NK-92 (cell line): ENCODE measurements around the gene LIG3.
"Not testable (repeated sequence)": the region's sequence is repeated elsewhere in the genome, so short reads cannot be mapped to it uniquely, and the experiment has no call there.

Experiments used
- DNase-seq: peaks from one replicate; lab custom pipeline; 2025; ENCODE audit not compliant: unreplicated experiment; lab: John Stamatoyannopoulos, UW

The LIG3 gene

GRCh38 chr17:34998205-34998604 is 17.9 kb downstream of the LIG3 start:
- no peak for DNase-seq

GRCh38 chr17:34999456-34999855 is 19.1 kb downstream of the LIG3 start:
- DNase-seq: no peak

- DNase-seq: not testable (repeated sequence)
Observed at GRCh38 chr17:35000965-35001364, 20.7 kb downstream of the LIG3 start.

- DNase-seq: no peak
Observed at GRCh38 chr17:35001549-35001948, 21.2 kb downstream of the LIG3 start.

GRCh38 chr17:35002876-35003551 is 22.7 kb downstream of the LIG3 start:
- DNase-seq: no peak

GRCh38 chr17:35003778-35004177 is 23.5 kb downstream of the LIG3 start:
- DNase-seq: no peak

- no peak for DNase-seq
Observed at GRCh38 chr17:35006345-35006744, 26.0 kb downstream of the LIG3 start.

- no peak for DNase-seq
Observed at GRCh38 chr17:35006961-35007360, 26.6 kb downstream of the LIG3 start.

GRCh38 chr17:35010093-35010492 is 29.8 kb downstream of the LIG3 start:
- DNase-seq: no peak

- no peak for DNase-seq
Observed at GRCh38 chr17:35011671-35012216, 31.4 kb downstream of the LIG3 start.

GRCh38 chr17:35016369-35016768 is 36.1 kb downstream of the LIG3 start:
- no peak for DNase-seq

- DNase-seq: no peak
Observed at GRCh38 chr17:35017021-35017420, 36.7 kb downstream of the LIG3 start.

GRCh38 chr17:35018814-35019213 is 38.5 kb downstream of the LIG3 start:
- DNase-seq: no peak

- no peak for DNase-seq
Observed at GRCh38 chr17:35019386-35020179, 39.3 kb downstream of the LIG3 start.

- no peak for DNase-seq
Observed at GRCh38 chr17:35021520-35022380, 41.4 kb downstream of the LIG3 start.

- DNase-seq: no peak
Observed at GRCh38 chr17:35022536-35023063, 42.3 kb downstream of the LIG3 start.

GRCh38 chr17:35023538-35023937 is 43.2 kb downstream of the LIG3 start:
- DNase-seq: no peak

GRCh38 chr17:35025541-35025940 is 45.2 kb downstream of the LIG3 start:
- no peak for DNase-seq

GRCh38 chr17:35028097-35028496 is 47.8 kb downstream of the LIG3 start:
- not testable (repeated sequence) for DNase-seq

GRCh38 chr17:35028531-35029262 is 48.4 kb downstream of the LIG3 start:
- DNase-seq: no peak
